GM12878 (cell line): ENCODE data around the gene PTPN18. TPM values are rescaled to one million over a fixed set of nuclear protein-coding genes. Genes with fewer than 3 reads are reported as not detected.
A peak's percentile ranks its signal among the peaks of the same experiment; 100 is the strongest.

Experiments used
- ATAC-seq: fragments of 200-7000 bp; cut with Tn5 transposase; 3 replicates; pipeline ENCODE4 v1.9.1; 2020; ENCODE audit warnings: mild to moderate bottlenecking, moderate library complexity
- BruUV-seq: library from RNA; stranded (reverse); fragments of 400-500 nt; replicated peaks from 2 replicates; lab custom pipeline; 2021; lab: Mats Ljungman, UMichigan
- CTCF ChIA-PET: fragments of 300-600 bp; sonication (Branson Sonifier 250); formaldehyde crosslinking; extraction: SDS; loops from one replicate; lab custom pipeline; 2021; ENCODE audit warnings: inconsistent platforms; lab: Yijun Ruan, JAX
- POLR2A ChIA-PET: fragments of 350-600 bp; formaldehyde crosslinking; extraction: SDS; loops from one replicate; lab custom pipeline; 2021; ENCODE audit warnings: inconsistent platforms; lab: Charles Lee
- RAD21 ChIA-PET: fragments of 300-600 bp; sonication (Branson Sonifier 250); formaldehyde crosslinking; loops from one replicate; lab custom pipeline; 2023; ENCODE audit warnings: antibody characterized with exemption; ENCODE audit not compliant: unreplicated experiment; lab: Charles Lee
- SMC1A ChIA-PET: fragments of 300-600 bp; sonication (Branson Sonifier 250); formaldehyde crosslinking; loops from one replicate; lab custom pipeline; 2023; ENCODE audit not compliant: unreplicated experiment, uncharacterized antibody; lab: Charles Lee
- DNase-seq: peaks from one replicate; pipeline ENCODE4 v3.0.0-alpha.2; 2011; ENCODE audit warnings: low read depth, low spot score
- FAIRE-seq: peaks from 3 replicates; lab custom pipeline; 2011; peaks lifted over from hg19 to GRCh38; lab: Jason Lieb, UNC
- H2AFZ ChIP-seq: 2 replicates; pipeline ENCODE4 v1.6.0; 2011; ENCODE audit warnings: low read depth, low read length, control low read depth; ENCODE audit not compliant: control insufficient read depth
- H3K27ac ChIP-seq: 2 replicates; pipeline ENCODE4 v1.5.1; 2011; ENCODE audit warnings: control low read depth; ENCODE audit not compliant: control insufficient read depth, insufficient read depth
- H3K27me3 ChIP-seq, 2 experiments: replicated peaks in 1 of 2; 2 replicates each; pipeline versions ENCODE4 v1.6.0 to v1.6.1; 2011; ENCODE audit warnings: low read length in 1 of 2; ENCODE audit not compliant: control insufficient read depth in 2 of 2, insufficient read depth in 2 of 2
- H3K36me3 ChIP-seq, 2 experiments: 2 replicates each; pipeline ENCODE4 v1.5.1; 2011; ENCODE audit warnings: low read length in 1 of 2; ENCODE audit not compliant: control insufficient read depth in 2 of 2, insufficient read depth in 2 of 2
- H3K4me1 ChIP-seq: 2 replicates; pipeline ENCODE4 v1.6.1; 2011; ENCODE audit warnings: mild to moderate bottlenecking, low read length, moderate library complexity, mixed read lengths; ENCODE audit not compliant: control insufficient read depth, insufficient read depth
- H3K4me2 ChIP-seq: 2 replicates; pipeline ENCODE4 v1.6.0; 2011; ENCODE audit warnings: control low read depth; ENCODE audit not compliant: control insufficient read depth, insufficient read depth
- H3K4me3 ChIP-seq: fragments of 200-600 bp; sonication (generic); 2 replicates; pipeline ENCODE4 v1.5.1; 2016
- H3K79me2 ChIP-seq: 2 replicates; pipeline ENCODE4 v1.6.0; 2011; ENCODE audit warnings: low read length; ENCODE audit not compliant: control insufficient read depth, insufficient read depth
- H3K9ac ChIP-seq: 2 replicates; pipeline ENCODE4 v1.8.0; 2011; ENCODE audit warnings: low read length, control low read depth, mixed read lengths; ENCODE audit not compliant: control insufficient read depth, insufficient read depth
- H3K9me3 ChIP-seq: replicated peaks from 3 replicates; pipeline ENCODE4 v1.5.1; 2011; ENCODE audit warnings: mild to moderate bottlenecking, low read length; ENCODE audit not compliant: control insufficient read depth, insufficient read depth
- H4K20me1 ChIP-seq: 2 replicates; pipeline ENCODE4 v1.6.0; 2011; ENCODE audit not compliant: control insufficient read depth, insufficient read depth
- ATF7 ChIP-seq: fragments of 450-650 bp; IDR thresholded peaks from 2 replicates; pipeline ENCODE4 v1.6.1; 2016; ENCODE audit warnings: low read depth, mild to moderate bottlenecking
- DPF2 ChIP-seq: fragments of 450-650 bp; IDR thresholded peaks from 2 replicates; pipeline ENCODE4 v1.6.1; 2017; ENCODE audit warnings: mild to moderate bottlenecking
- EP300 ChIP-seq, 2 experiments: fragments of 150-350 bp in 1 of 2; IDR thresholded peaks; 2 replicates each; pipeline ENCODE4 v1.6.1; 2011 to 2012; ENCODE audit warnings: low read depth in 2 of 2, low read length in 2 of 2, borderline replicate concordance in 1 of 2, improper control_type of control experiment in 1 of 2, inconsistent platforms in 1 of 2; ENCODE audit not compliant: control insufficient read depth in 1 of 2
- IKZF2 ChIP-seq, 2 experiments: fragments of 450-650 bp; IDR thresholded peaks; 2 replicates each; pipeline ENCODE4 v1.6.1; 2017; ENCODE audit warnings: mild to moderate bottlenecking in 2 of 2, moderate library complexity in 2 of 2
- KDM1A ChIP-seq: fragments of 200-600 bp; sonication (generic); IDR thresholded peaks from 2 replicates; pipeline ENCODE4 v1.6.1; 2016; ENCODE audit warnings: borderline replicate concordance
- MTA3 ChIP-seq: IDR thresholded peaks from 2 replicates; pipeline ENCODE4 v1.6.1; 2012; ENCODE audit warnings: low read length, inconsistent platforms, borderline replicate concordance
- MYB ChIP-seq: fragments of 150-350 bp; IDR thresholded peaks from 2 replicates; pipeline ENCODE4 v1.6.1; 2014; ENCODE audit warnings: mild to moderate bottlenecking, low read depth, low read length, borderline replicate concordance
- POU2F2 ChIP-seq: IDR thresholded peaks from 3 replicates; pipeline ENCODE4 v1.6.1; 2011; ENCODE audit warnings: low read depth, mild to moderate bottlenecking, low read length, borderline replicate concordance
- RUNX3 ChIP-seq: IDR thresholded peaks from 2 replicates; pipeline ENCODE4 v1.6.1; 2012; ENCODE audit warnings: low read length, inconsistent platforms
- SREBF2 ChIP-seq: IDR thresholded peaks from 2 replicates; pipeline ENCODE4 v1.6.1; 2012; ENCODE audit warnings: mild to moderate bottlenecking, low read length
- TCF12 ChIP-seq: IDR thresholded peaks from 2 replicates; pipeline ENCODE4 v1.6.1; 2011; ENCODE audit warnings: low read depth, mild to moderate bottlenecking, low read length
- ZNF274 ChIP-seq: IDR thresholded peaks from one replicate; pipeline ENCODE4 v1.8.0; 2011; ENCODE audit not compliant: insufficient read length, insufficient read depth
- WGBS: methylation state at CpG from one replicate; pipeline ENCODE4 v1.1.6; 2016; ENCODE audit warnings: low lambda C conversion rate; ENCODE audit not compliant: insufficient replicate concordance, insufficient coverage; ENCODE audit errors: missing lambda C conversion rate; 5-methylcytosine and 5-hydroxymethylcytosine counted together
- in situ Hi-C: fragments of 300-500 bp; cut with MboI; formaldehyde crosslinking; loops from 9 replicates; pipeline ENCODE4 v1.14.3; 2018; ENCODE audit warnings: mixed read lengths
- intact Hi-C: fragments of 100-400 bp; cut with micrococcal nuclease; formaldehyde crosslinking; loops from one replicate; pipeline ENCODE4 v1.14.2; 2022; ENCODE audit not compliant: unreplicated experiment
- polyA plus RNA-seq, 11 experiments: library from polyadenylated mRNA; depleted of rRNA in 4 of 11; unstranded in 6 of 11; stranded (reverse) in 5 of 11; fragments of >200 nt; fragmentation: Nextera tagmentation in 4 of 11; fragmentation: Illumina TruSeq in 1 of 11; extraction: Ambion mirVana in 4 of 11; extraction: Trizol in 1 of 11; gene quantifications; 1 replicate in 1 of 11; 2 replicates in 10 of 11; pipeline versions ENCODE4 v1.2.1 to v1.2.3, GENCODE V29; 2011 to 2016; ENCODE audit warnings: inconsistent platforms in 2 of 11, missing spikeins in 2 of 11, low read depth in 1 of 11
- total RNA-seq, 4 experiments: library from RNA; depleted of rRNA in 3 of 4; stranded (reverse); fragments of >200 nt in 3 of 4; fragmentation: Illumina TruSeq in 1 of 4; extraction: Trizol in 1 of 4; gene quantifications; 2 replicates each; pipeline versions ENCODE4 v1.2.1 to v1.2.3, GENCODE V29; 2013 to 2021
- TF ChIP-seq, protein P1 (sequence below): IDR thresholded peaks from 2 replicates; pipeline ENCODE4 v1.6.1; 2012; ENCODE audit warnings: low read depth, low read length, improper control_type of control experiment

Gene PTPN18
- total and polyA plus RNA-seq, 10 of the 15 experiments (the other 5 are each of a cell fraction or from before 2014, with no cell fraction given) = 14.8 to 89.9 (median 43.4) TPM

- peak overlapping the region; percentile 21 for H3K4me2 ChIP-seq
- no peaks in the 10 kb centered on the region for H3K27me3 ChIP-seq
- in situ Hi-C loops (loop anchor here (25.0 kb wide), 1 partner anchor 1465 kb away; no protein-coding TSS in a partner anchor), intact Hi-C loops (loop anchor here (10.0 kb wide), 1 partner anchor 757 kb away; the partner anchor contains the start of gene PLEKHB2)
- H3K79me2 ChIP-seq = peaks cover 26% of the 10 kb centered on the region
- no peaks in the 10 kb centered on the region for H3K9me3 ChIP-seq
- FAIRE-seq (peak; percentile 47), DNase-seq (no peak), ATAC-seq (no peak)
- ChIA-PET RAD21 (no interaction called here), POLR2A (no interaction called here), CTCF (interaction anchor here (0.5 to 2.0 kb wide), 4 partner anchors 24 to 166 kb away, joined by 3 to 10 read pairs (median 4); partner anchors contain the start of gene SMPD4), SMC1A (interaction anchor here (1.0 to 1.2 kb wide), 3 partner anchors 9 to 26 kb away, joined by 3 to 7 read pairs (median 4); no protein-coding TSS in a partner anchor)
- TF ChIP-seq RUNX3 (peak; percentile 74), SREBF2 (no peak), ATF7 (peak; percentile 45; the same call in 1 of the 2 replicates), KDM1A (no peak), ZNF274 (no peak), POU2F2 (peak; percentile 79; the same call in 2 of the 3 replicates), EP300 (IDR thresholded peaks at IDR 0.05; ENCODE audit: borderline replicate concordance in 1 of 2, control insufficient read depth in 1 of 2, low read depth in 2 of 2, low read length in 2 of 2) (no peak), MTA3 (no peak), MYB (0 out of 2 replicates have a peak, but pooled peaks have one; percentile 43), DPF2 (no peak), TCF12 (no peak), IKZF2 (IDR thresholded peaks at IDR 0.05) (no peak)
- TF ChIP-seq, protein P1, sequence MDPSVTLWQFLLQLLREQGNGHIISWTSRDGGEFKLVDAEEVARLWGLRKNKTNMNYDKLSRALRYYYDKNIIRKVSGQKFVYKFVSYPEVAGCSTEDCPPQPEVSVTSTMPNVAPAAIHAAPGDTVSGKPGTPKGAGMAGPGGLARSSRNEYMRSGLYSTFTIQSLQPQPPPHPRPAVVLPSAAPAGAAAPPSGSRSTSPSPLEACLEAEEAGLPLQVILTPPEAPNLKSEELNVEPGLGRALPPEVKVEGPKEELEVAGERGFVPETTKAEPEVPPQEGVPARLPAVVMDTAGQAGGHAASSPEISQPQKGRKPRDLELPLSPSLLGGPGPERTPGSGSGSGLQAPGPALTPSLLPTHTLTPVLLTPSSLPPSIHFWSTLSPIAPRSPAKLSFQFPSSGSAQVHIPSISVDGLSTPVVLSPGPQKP = no peak
- H3K27ac ChIP-seq = peak overlapping the region; percentile 64
- H3K9ac ChIP-seq = no peak overlapping the region
- BruUV-seq = no TSS peak
- no peaks in the 10 kb centered on the region for H4K20me1 ChIP-seq
- peak overlapping the region; percentile 46; the same call in 1 of the 2 replicates for H3K4me3 ChIP-seq
- H2AFZ ChIP-seq = no peak overlapping the region
- H3K36me3 ChIP-seq = peaks cover 19 to 22% of the 10 kb centered on the region in 2 experiments
- 29% methylated on average over 7 of the region's 7 CpGs for WGBS
- peaks cover 27% of the 10 kb centered on the region for H3K4me1 ChIP-seq
Measured at GRCh38 chr2:130347220-130347925, 8.5 kb upstream of the PTPN18 start.
